GM19238 (cell line): ENCODE results near the gene PIGT.
A peak's percentile ranks its signal among the peaks of the same experiment; 100 is the strongest.

Experiments used
- DNase-seq: peaks from one replicate; pipeline ENCODE4 v3.0.0; 2011; ENCODE audit warnings: low spot score; ENCODE audit not compliant: insufficient read length

Gene PIGT

GRCh38 chr20:45415822-45416637 is at the start of gene PIGT:
TSS of gene PIGT (plus strand) at chr20:45416141. CDS start at chr20:45416157, 16 bp downstream.
- peak; percentile 84 for DNase-seq

DNA sequence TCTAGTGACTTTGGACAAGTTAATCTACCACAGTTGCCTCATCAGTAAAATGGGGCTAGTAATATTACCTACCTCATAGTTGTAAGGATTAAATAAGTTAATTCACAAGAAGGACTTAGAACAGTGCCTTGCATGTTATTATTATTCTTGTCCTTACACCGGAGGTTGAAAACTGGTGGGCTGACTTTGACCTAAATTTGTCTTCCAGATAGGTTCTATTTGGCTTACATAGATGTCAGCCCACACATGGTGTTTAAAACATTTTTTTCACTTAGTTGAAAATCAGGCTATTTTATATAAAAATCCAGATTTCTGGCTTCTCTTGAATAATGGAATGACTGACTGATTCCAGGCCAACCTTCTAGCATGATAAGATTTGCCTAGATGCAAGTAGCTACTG is 49.7 kb upstream of the PIGT start:
- no peak for DNase-seq

DNA sequence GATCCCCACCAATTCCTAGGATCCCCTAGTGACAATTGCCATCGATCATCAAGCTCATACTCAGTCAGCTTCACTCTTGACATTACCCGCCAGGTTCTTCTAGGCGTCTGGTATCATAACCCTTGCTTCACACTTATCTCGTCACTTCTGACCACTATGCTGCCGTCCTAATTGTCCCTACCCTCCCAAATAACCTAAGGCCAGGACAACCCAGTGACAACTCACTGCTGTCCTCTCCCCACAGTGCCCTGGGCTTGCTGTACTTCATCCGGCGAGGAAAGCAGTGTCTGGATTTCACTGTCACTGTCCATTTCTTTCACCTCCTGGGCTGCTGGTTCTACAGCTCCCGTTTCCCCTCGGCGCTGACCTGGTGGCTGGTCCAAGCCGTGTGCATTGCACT is 49.3 kb upstream of the PIGT start:
- no peak for DNase-seq

DNA sequence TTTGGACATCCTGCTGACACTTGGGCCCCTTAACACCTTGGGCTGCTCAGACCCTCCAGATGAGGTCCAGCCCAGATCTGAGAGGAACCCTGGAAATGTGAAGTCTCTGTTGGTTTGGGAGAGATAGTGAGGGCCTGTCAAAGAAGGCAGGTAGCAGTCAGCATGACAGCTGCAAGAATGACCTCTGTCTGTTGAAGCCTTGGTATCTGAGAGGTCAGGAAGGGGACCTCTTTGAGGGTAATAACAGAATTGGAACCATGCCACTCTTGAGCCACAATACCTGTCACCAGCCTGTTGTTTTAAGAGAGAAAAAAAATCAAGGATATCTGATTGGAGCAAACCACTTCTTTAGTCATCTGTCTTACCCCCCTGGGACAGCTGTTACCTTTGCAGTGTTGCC is 48.8 kb upstream of the PIGT start:
- no peak for DNase-seq

GRCh38 chr20:45368221-45368980 is 47.5 kb upstream of the PIGT start:
- DNase-seq = peak; percentile 66

- DNase-seq = no peak
Measured at GRCh38 chr20:45370571-45371160, 45.3 kb upstream of the PIGT start.

- no peak for DNase-seq
Measured at GRCh38 chr20:45372241-45372640, 43.7 kb upstream of the PIGT start.

DNA sequence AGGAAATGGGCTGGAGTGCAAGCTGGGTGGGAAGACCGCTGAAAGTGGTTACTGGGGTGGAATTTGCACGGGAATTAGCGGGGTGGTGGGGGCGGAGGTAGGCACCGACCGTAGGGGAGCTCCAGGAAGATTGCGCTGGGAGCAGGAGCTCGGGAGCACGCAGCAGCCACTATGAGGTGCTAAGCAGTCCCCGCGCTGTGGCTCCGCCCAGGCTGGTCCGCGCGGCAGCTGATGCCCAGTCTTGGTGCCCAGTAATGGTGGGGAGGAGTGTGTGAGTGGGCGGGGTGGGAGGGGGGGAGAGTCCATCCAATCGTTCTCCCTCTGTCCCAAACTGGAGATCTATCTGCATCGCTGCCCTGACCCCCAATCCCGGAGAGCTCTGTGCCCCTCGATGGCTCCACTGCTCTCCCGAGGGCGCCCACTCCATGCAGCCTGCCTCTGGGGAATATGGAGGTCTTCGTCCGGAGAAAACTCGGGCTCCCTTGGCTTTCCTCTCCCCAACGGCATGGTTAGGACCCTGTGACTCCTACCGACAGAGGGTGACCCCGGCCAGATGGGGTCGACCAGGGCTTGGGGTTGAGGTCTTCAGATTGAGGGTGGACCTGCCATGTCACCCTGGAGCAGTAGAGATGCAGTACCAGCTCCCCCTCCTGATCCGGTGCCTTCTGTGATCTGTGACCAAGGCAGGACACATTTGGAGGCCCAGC is 43.1 kb upstream of the PIGT start:
- no peak for DNase-seq

DNA sequence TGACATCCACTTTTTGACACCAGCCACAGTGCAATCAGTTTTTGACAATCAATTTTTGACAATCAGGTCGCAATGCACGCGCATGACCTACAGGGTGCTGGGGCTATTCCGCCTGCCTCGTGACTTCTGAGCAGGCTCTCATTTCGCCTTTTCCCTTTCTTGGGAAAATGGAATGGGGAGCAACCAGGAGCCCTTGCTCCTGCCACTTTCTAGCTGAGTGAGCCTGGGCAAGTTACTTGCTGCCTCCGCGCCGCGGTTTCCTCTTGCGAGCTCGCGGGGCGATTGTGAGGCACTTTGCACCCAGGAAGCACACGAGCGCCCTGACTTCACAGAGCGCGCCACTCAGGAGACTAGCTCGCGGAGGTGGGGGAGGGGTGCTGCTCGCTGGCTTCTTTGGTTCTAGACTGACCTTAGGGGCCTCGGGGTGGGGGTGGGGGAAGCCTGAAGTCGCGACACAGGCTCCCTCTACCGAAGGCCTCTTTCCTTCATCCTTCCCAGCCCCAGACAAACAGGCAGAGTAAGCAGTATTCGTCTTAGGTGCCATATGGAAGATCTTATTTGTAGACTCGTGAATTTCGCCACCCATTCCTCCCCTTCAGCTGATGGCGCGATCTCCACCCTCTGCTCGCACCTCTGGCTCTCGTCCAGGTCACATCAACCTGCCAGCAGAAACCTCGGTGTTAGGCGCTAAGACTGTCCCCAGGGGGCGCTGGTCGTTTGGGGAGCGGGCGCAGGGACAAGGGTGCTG is 42.4 kb upstream of the PIGT start:
- peak; percentile 72 for DNase-seq

DNA sequence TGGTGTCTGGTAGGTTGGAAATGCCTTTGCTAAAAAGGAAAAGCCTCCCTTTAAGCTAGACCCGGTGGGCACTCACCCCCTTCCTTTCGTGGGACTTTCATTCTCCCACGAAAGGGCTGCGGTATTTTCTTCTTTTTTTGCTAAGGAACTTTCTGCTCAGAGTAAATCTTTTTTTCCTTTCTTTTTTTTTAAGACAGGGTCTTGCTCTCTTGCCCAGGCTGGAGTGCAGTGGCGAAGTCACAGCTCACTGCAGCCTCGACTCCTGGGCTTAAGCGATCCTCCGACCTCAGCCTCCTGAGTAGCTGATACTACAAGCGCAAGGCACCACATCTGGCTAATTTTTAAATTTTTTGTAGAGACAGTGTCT is 41.9 kb upstream of the PIGT start:
- no peak for DNase-seq

GRCh38 chr20:45374966-45375365 is 41.0 kb upstream of the PIGT start:
- DNase-seq = no peak

GRCh38 chr20:45377269-45377668 is 38.7 kb upstream of the PIGT start:
- no peak for DNase-seq

GRCh38 chr20:45378191-45378590 is 37.8 kb upstream of the PIGT start, which contains the start of gene TP53TG5:
TSS of gene TP53TG5 (minus strand) at chr20:45378325. CDS start at chr20:45378236, 89 bp downstream.
- no peak for DNase-seq

DNA sequence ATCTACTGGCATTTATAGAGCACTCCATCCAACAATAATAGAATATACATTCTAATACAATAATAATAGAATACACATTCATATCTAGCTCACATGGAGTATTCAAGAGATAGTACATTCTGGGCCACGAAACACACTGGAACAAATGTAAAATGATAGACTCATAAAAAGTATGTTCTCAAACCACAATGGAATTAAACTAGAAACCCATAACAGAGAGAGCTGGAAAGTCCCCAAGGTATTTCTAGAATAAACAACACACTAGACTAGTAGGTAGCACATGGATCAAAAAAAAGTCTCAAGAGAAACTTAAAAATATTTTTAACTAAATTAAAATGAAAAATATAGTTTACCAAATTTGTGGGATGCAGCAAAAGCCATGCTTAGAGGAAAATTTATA is 28.7 kb upstream of the PIGT start:
- no peak for DNase-seq

- DNase-seq = no peak
Measured at GRCh38 chr20:45390931-45391330, 25.0 kb upstream of the PIGT start.

- DNase-seq = no peak
Measured at GRCh38 chr20:45391559-45391958, 24.4 kb upstream of the PIGT start.

- DNase-seq = no peak
Measured at GRCh38 chr20:45392733-45393132, 23.2 kb upstream of the PIGT start.

GRCh38 chr20:45394221-45395113 is 21.5 kb upstream of the PIGT start:
- DNase-seq = no peak

GRCh38 chr20:45395114-45395415 is 20.9 kb upstream of the PIGT start:
- DNase-seq = no peak

DNA sequence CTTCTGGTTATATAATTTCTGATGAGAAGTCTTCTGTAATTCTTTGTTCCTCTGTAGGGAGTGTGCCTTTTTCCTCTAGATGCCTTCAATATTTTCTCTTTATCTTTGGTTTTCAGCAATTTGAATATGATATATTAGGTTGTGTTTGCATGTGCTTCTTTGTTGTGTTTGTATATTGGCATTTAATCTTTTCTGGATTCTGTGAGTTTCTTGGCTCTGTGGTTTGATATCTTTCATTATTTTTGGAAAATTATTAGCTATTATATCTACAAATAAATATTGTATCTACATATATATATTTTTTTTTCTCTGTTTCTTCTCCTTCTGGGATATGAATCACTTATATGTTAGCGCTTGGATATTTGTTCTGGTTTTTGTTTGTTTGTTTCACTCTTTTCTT is 16.9 kb upstream of the PIGT start:
- no peak for DNase-seq
